ENCODE data around the gene TRAPPC14.

DNA sequence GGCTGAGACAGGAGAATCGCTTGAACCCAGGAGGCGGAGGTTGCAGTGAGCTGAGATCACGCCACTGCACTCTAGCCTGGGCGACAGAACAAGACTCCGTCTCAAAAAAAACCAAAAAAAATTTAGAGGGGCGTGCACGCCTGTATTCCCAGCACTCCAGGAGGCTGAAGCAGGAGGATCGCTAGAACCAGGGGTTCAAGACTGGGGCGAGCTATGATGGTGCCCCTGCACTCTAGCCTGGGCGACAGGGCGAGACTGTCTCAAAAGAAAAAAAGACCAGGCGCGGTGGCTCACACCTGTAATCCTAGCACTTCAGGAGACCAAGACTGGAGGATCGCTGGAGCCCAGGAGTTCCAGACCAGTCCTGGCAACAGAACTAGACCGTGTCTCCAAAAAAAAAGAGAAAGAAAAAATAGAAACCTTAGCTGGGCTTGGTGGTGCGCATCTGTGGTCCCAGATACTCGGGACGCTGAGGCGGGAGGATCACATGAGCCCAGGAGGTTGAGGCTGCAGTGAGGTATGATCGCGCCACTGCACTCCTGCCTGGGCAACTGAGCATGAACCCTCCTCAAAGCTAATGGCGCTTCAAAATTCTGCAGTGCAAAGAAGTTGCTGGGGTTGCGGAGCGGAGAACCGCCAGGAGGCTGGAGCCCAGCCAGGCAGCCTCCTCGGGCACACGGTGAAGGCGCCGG, 32.1 kb downstream of the TRAPPC14 start:
- TF ChIP-seq POLR2A (IDR thresholded peaks at IDR 0.05; ENCODE audit: extremely low read depth, insufficient read length) = no peak
- TF ChIP-seq, protein P1, sequence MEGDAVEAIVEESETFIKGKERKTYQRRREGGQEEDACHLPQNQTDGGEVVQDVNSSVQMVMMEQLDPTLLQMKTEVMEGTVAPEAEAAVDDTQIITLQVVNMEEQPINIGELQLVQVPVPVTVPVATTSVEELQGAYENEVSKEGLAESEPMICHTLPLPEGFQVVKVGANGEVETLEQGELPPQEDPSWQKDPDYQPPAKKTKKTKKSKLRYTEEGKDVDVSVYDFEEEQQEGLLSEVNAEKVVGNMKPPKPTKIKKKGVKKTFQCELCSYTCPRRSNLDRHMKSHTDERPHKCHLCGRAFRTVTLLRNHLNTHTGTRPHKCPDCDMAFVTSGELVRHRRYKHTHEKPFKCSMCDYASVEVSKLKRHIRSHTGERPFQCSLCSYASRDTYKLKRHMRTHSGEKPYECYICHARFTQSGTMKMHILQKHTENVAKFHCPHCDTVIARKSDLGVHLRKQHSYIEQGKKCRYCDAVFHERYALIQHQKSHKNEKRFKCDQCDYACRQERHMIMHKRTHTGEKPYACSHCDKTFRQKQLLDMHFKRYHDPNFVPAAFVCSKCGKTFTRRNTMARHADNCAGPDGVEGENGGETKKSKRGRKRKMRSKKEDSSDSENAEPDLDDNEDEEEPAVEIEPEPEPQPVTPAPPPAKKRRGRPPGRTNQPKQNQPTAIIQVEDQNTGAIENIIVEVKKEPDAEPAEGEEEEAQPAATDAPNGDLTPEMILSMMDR (IDR thresholded peaks at IDR 0.05; ENCODE audit: low read depth, low read length) = no peak
